WI38 (cell line): Measurements from ENCODE around the gene PLIN4.

Source experiments
- H3K4me3 ChIP-seq: 2 replicates; pipeline ENCODE4 v1.5.1; 2011; ENCODE audit warnings: low read depth, mild to moderate bottlenecking, control low read depth, low read length
- TF ChIP-seq, protein P1 (sequence below): IDR thresholded peaks from 2 replicates; pipeline ENCODE4 v1.5.1; 2012; ENCODE audit warnings: low read depth, mild to moderate bottlenecking, control low read depth, low read length

PLIN4 gene

DNA sequence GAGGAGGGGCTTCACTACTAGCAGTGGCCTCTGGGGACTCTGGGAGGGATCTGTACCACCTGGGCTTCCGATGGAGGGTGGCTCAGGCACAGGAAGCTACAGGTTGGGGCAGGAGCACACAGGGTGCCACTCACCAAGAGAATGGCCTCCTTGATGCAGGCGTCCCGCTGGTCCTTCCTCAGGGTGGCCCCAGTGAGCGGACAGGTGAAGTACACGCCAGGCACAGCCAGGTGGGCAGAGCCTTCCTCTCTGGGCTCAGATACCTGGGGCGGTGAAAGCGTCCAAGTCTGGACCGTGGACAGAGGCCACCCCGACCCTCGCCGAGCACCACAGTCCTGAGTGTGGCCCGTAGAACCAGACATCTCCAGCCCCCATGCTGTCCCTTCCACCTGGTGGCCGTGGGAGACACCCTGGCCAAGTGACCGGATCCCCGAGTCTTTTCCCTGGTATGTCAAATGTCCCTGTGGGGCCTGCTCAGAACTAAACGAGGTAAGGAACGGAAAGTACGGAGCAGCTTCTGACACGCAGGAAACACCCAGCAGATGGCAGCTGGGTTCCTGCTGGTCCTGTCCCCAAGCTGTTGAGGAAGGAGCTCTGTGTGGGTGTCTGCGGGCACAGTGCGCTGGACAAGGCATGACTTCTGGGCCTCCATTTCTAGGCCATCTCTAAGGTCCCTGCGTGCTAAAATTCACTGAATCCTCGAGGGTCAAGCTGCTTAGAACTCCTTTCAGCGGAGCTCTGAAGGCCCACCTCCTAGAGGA lies 65.9 kb downstream of the PLIN4 start:
- TF ChIP-seq, protein P1, sequence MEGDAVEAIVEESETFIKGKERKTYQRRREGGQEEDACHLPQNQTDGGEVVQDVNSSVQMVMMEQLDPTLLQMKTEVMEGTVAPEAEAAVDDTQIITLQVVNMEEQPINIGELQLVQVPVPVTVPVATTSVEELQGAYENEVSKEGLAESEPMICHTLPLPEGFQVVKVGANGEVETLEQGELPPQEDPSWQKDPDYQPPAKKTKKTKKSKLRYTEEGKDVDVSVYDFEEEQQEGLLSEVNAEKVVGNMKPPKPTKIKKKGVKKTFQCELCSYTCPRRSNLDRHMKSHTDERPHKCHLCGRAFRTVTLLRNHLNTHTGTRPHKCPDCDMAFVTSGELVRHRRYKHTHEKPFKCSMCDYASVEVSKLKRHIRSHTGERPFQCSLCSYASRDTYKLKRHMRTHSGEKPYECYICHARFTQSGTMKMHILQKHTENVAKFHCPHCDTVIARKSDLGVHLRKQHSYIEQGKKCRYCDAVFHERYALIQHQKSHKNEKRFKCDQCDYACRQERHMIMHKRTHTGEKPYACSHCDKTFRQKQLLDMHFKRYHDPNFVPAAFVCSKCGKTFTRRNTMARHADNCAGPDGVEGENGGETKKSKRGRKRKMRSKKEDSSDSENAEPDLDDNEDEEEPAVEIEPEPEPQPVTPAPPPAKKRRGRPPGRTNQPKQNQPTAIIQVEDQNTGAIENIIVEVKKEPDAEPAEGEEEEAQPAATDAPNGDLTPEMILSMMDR = no peak
- no peak overlapping the region for H3K4me3 ChIP-seq
